ENCODE measurements around the gene PGP. TPM values are rescaled to one million over a fixed set of nuclear protein-coding genes. Genes with fewer than 3 reads are reported as not detected.

Gene PGP
- total RNA-seq, 1 donor from 2014 or later = 26.1 TPM

DNA sequence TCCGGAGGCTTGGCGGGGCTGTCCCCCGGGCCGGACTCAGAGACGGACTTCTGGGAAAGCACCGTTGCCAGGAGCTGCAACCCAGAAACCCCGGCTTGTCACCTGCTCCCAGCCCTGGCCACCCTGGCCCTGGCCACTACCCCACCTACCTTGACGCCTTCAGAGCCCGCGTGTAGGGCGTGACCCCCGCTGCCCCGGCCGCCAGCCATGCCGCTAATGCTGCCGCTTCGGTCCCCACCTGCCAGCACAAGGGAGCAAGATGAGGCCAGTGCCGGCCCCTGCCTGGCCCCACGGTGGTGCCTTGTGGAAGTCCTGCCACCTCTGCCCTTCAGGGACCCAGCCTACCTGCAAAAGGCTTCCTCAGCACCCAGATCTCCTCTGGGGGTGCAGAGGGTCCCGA, 29.7 kb downstream of the PGP start:
- intact Hi-C loops (cut with micrococcal nuclease) = no loop called here

DNA sequence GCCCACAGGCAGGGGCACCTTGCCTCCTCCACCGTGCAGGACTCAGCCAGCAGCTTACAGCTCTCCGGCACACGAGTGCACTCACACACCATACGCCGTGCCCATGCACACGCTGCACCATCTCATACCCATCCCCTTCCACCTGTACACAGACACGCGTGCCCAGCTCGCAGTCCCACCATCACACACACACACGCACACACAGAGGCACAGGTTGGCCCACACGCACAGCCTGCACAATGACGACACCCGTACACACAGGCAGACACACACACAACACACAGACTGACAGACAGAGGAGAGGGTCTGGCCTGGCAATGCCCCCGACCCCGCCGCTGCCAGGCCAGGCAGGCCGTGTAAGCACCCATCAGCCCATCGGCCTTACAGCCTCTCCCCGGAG, 30.3 kb downstream of the PGP start:
- intact Hi-C loops (cut with micrococcal nuclease) = no loop called here

DNA sequence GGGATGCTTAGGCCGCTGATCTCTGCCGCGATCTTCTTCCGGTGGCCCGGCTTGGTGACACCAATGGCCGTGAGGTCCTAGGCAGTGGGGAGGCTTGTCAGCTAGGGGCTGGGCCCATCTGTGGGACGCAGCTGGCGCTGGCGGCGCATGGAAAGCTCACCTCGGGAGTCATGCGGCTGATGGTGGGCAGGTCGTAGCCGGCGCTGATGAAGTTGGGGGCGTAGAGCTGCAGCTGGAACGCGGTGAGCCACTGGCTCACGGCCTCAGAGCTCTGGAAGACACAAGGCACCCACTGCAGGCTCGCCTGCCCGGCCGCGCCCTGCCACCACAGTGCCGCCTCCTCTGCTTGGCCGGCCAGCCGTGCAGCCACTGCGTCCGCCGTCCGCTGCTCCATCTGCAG, 31.0 kb downstream of the PGP start:
- intact Hi-C loops (cut with micrococcal nuclease) = no loop called here

DNA sequence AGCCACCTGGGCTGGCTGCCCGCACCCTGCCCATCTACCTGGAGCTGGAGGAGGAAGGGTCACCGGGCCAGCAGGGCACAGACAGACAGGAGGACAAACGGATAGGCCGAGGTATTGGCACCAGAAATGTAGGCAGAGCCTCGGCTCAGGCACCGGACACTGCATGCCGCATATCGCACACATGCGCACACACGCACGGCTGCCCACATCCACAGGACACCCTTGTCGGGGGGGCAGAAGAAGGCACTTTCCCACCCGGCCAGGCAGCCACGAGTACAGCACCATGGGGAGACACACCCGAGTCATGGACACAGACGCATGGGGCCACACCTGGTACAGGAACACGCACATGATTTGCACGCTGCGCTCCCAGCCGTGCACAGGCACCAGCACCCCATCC, 32.7 kb downstream of the PGP start:
- intact Hi-C loops (cut with micrococcal nuclease) = no loop called here

DNA sequence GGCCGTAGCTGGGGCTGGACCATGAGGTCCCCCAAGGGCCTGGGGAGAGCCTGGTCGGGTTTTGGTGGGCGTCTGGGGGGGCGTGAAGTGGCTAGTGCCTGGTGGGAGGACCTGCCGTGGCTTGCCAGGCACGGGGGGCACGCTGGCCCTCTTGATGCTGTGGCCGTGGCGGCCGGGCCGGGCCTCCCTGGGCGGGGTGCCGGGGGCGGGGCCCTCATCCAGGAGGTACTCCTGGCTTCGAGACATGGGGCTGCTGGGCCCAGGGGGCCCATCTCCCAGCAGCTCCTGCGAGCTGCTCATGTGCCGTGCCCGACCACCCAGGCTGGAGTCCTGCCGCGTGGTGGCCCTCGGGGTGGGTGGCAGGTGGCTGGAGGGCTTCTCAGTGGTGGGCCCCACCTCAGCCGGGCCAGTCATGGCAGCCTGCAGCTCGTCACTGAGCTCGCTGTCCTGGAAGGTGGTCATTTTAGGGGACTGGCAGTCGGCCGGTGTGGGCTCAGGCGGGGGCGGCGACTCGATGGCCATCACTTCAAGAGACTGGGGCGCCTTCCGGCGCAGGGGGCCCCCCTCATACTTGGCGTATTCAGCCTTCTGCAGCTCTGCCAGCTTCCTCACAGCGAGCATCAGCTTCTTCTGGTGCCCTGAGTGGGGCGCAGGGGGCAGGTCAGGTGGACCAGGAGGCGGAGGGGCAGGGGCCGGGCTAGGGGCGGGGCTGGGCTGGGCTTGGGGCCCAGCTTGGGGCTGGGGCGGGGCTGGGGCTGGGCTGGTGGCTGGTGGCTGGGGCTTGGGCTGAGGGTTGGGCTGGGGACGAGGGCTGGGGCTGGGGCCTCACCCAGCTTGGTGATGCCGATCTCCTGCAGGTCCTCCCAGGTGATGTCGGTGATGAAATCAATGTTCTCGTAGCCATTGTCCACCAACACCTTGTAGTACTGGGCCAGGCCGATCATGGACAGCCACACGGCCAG, 33.4 kb downstream of the PGP start:
- intact Hi-C loops (cut with micrococcal nuclease) = no loop called here

DNA sequence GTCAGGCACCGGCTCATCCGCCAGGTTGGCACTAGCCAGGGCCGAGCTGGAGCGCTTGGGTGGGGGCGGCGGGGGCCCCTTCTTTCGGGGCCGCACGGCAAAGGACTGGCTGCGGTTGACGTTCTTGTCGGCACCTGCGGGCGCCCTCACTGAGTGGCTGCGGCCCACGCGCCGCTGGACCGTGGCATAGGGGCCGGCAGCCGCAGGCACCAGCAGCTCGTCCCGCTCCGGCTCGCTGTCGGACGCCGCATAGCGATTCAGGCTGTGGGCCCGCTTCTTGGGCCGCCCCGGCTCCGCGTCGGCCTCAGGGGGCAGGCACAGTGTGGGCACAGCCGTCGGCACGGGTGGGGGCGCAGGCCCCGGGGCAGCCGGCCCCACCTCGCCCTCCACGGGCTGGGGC, 34.2 kb downstream of the PGP start:
- intact Hi-C loops (cut with micrococcal nuclease) = no loop called here

DNA sequence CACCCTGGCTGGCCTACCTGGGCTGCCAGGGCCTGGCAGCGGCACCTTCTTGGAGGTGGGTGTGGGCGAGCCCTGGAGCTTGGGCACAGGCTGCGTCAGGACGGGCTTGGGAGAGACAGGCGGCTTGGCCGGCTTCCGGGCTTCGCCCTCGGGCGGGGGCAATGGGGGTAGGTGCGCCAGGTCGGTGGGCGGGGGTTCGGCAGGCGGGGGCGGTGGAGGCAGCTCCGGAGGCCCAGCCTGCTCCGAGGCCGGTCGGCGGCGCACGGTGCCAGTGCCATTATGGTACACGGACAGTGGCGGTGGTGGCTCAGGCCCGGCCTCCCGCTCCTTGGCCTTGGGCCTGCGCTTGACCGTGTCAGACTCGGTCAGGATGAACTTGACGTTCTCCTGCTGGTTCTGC, 35.1 kb downstream of the PGP start:
- intact Hi-C loops (cut with micrococcal nuclease) = no loop called here

DNA sequence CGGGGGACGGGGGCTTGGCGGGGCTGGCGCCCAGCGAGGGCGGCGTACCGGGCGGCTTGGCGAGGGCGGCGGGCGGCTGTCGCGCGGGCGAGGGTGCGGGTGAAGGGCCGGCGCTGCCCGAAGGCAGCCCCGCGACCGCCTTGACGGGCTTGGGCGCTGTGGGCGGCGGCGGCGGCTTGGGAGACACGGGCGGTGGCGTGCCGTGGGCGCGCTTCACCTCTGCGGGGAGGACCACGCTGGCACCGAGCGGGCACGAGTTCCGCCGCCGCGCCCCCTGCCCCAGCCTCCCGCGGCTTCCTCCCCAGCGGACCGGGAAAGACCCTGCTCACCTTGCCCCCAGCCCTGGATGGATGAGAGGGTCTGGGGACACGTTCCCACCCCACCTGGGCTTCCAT, 35.5 kb downstream of the PGP start:
- intact Hi-C loops (cut with micrococcal nuclease) = no loop called here

DNA sequence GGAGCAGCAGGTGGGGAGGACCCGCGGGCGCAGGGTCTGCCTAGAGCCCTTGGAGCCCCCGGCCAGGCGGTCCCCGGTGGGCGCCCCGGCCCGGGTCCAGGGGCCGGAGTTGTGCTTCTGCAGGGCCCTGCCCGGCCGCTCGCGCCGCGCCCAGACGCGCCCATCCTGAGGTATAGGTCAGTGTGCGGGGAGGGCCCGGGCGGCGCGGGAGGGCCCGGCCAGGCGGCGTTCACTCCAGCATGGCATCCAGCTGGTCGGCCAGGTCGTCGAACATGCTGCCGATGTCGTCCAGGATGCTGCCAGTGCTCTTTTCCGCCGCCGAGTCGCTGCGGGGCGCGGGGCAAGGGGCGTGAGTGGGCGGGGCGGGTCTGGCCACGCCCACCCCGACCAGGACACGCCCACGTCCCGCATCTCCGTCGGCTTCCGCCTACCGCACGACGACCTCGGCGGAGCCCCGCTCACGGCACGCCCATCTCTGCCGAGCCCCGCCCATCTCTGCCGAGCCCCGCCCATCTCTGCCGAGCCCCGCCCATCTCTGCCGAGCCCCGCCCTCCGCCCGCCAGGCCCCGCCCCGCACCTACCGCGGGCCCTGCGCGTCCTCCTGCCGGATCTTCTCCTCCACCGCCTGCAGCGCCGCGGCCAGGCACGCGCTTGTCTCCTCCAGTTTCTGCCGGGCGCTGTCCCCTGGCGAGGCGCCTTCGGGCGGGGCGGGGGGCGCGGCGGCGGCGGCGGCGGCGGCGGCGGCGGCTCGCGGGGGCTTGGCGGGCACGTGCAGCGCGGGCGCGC, 36.1 kb downstream of the PGP start:
- intact Hi-C loops (cut with micrococcal nuclease) = no loop called here

DNA sequence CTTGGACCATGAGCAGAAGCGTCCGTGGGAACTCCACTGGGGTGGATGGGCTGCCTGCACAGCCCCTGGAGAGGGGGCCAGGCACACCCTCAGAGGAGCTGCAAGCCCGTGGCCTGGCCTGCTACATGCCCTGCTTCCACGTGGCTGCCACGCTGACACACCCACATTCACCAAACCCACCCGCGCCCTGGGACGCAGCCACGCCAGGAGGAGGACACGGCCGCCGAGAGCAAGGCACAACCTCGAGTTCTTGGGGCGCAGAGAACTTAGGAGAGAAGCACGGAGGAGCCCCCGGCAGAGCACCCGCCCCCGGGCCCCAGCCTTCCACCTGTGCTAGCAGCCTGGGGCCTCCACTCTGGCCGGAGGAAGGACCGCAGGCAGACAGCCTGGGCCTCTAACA, 37.1 kb downstream of the PGP start:
- intact Hi-C loops (cut with micrococcal nuclease) = no loop called here

DNA sequence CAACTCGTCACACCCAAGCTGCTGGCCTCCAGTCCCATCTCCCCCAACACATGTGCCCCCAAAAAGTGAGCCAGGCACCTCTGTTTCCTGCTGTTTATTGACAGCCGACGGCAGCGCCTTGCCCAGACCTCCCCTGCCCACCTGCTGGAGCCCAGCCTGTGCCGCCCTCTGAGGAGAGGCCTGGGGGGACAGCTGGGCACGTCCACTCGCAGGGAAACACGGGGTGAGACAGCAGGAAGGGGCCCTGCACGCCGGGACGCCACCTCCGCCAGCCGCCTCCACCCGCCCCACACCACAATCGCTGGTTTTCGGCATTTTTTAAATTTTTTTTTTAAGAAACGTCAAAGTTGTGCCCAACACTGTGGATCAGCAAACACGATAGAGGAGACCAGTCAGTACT, 37.5 kb downstream of the PGP start:
- intact Hi-C loops (cut with micrococcal nuclease) = no loop called here

DNA sequence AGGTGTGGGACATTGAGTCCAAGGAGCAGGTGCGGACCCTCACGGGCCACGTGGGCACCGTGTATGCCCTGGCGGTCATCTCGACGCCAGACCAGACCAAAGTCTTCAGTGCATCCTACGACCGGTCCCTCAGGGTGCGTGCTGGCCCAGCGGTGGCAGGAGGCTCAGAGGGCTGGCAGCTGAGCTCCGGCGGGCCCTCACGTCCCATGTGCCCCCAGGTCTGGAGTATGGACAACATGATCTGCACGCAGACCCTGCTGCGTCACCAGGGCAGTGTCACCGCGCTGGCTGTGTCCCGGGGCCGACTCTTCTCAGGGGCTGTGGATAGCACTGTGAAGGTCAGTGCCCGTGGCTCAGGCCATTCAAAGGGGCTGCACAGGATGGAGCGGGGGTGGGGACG, 38.6 kb downstream of the PGP start:
- intact Hi-C loops (cut with micrococcal nuclease) = no loop called here

DNA sequence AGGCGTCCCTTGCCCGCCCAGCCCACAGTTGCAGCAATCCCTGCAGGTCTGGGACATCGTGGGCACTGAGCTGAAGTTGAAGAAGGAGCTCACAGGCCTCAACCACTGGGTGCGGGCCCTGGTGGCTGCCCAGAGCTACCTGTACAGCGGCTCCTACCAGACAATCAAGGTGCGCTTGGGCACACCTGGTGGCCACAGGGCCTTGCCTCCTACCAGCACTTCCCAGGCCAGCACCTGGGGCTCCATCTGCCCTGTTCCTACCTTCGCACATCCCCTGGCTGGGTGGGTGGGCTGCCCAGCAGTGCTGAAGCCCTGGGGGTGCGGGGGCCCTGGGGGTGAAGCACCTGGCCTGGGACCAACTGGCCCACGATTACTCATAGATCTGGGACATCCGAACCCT, 39.2 kb downstream of the PGP start:
- intact Hi-C loops (cut with micrococcal nuclease) = no loop called here

DNA sequence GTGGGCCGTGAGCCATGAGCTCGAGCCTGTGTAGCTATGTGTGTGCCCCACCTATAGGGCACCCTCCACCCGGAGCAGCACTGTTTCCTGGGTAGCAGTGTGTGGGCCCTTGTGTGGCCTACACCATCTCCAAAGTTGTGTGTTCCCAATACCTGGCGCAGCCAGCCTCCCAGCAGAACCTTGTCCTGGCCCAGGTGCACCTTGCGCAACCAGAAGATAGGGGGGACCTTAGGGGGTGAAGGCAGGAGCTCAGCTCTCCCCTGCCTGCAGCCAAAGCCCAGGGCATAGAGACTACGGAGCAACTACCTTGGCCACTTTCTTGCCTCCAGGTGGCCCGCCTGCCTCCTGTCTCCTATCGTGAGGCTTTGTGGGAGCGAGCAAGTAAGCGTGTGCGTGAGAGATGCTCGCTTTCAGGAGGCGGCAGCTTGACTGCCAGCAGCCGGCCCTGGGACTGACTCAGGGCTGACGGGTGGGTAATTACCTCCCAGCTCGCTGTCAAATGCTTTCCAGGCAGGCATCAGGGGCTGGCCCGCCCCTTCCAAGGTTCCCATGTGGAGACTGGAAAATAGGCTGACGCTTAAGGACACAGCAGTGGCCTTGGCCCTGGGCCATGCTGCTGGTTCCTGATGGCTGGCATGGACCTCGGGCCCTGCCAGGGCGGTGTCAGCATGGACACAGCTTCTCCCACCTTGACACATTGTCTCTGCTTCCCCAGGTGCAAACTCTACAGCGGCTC, 40.1 kb downstream of the PGP start:
- intact Hi-C loops (cut with micrococcal nuclease) = no loop called here

DNA sequence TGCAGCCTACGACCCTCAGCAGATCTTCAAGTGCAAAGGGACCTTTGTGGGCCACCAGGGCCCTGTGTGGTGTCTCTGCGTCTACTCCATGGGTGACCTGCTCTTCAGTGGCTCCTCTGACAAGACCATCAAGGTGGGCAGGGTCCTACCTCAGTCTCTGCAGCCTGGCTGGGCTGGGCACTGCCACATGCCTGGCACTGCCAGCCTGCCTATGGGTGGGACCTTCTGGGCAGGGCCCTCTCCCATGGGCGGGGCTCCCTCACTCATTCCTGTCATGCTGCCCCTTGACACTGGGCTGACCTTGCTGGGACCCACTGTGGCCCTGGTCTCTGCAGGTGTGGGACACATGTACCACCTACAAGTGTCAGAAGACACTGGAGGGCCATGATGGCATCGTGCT, 40.7 kb downstream of the PGP start:
- intact Hi-C loops (cut with micrococcal nuclease) = no loop called here

DNA sequence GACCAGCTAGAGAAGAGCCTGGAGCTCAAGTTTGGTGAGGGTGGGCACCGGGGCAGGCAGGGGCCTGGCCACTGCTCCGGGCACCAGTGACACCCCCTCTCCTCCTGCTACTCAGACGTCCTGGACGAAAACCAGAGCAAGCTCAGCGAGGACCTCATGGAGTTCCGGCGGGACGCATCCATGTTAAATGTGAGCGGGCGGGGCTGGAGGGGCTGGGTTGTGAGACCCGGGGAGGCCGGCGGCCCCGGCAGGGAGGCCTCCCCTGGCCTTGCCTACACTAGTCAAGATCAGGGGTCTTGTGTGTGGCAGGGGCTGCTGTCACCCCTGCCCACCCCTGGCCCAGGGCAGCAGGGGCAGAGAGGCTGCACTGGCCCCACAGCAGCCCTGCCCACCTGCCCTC, 41.3 kb downstream of the PGP start:
- intact Hi-C loops (cut with micrococcal nuclease) = no loop called here

DNA sequence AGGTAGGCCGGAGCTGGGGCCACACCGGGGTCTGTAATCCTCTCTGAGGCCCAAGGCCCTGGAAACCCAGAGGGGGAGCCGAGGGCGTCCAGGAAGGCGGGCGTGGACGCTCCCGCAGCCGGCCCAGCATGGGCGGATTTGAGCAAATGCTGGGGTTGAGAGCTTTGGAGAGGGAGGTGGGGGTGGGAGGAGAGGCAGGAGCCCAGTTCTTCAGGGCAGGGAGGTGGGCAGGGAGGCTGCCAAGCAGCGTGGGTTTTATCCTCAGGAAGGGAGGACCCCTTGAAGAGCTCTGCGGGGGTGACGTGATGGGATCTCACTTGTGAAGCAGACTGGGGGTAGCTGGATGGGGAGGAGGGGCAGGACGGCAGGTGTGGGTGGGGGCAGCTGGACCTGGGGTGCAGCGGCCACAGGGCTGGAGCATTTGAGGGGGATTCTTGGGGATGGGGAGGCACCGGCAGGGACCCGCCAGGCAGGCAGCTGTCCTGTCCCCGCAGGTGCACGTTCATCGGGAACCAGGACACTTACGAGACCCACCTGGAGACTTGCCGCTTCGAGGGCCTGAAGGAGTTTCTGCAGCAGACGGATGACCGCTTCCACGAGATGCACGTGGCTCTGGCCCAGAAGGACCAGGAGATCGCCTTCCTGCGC, 41.8 kb downstream of the PGP start:
- intact Hi-C loops (cut with micrococcal nuclease) = no loop called here

DNA sequence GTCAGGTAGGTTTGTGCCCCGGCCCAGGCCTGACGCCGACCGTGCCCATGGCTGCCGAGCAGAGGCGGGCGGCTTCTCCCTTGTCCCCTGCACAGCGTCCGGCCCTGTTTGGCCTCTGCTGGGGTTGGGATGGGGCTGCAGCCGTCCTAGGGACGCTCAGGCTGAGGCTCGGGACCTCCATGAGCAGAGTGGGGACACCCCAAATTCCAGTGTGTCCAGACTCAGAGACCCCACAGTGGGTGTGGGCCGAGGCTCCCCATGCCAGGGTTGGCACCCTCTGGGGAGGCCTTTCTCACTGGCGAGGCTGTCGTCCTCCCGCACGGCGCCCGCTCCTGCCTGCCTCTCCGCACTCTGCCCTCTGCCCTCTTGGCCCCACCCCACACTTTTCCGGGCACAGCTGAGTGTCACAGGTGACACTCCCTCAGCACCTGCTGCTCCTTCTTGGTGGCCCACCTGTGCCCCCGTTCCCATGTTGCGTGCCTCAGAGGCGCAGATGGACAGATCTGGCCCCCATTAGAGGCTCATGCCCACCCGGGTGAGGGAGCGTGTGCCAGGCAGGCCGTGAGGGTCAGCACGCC, 43.0 kb downstream of the PGP start:
- intact Hi-C loops (cut with micrococcal nuclease) = no loop called here

DNA sequence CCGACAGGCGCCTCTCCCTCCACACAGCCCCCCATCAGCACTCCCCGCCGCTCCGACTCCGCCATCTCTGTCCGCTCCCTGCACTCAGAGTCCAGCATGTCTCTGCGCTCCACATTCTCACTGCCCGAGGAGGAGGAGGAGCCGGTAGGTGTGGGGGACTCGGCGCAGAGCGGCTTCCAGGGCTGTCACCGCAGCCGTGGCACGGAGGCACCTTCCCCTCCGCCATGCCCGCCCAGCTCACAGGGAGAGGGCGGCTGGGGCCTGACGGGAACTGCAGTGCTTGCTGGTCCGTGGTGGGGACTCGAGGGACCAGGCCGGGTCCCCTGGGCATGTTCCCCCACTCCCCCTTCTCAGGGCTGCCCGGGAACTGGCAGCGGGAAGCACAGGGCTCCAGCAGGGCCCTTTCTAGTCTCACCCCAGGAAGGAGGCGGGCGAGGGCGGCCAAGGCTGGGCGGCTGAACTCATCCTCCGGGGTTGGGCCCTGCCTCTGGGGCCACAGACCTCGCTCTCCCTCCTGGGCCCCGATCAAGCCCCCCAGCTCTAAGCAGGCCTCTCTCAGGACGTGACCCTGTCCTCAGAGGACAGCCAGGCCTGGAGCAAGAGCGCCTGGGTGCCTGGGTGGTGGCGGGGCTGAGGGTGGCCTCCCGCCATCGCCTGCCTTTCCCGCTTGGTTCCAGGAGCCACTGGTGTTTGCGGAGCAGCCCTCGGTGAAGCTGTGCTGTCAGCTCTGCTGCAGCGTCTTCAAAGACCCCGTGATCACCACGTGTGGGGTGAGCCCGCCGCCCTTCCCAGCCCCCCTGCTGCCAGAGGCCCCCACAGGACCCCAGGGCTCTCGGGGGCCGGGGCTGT, 43.8 kb downstream of the PGP start:
- intact Hi-C loops (cut with micrococcal nuclease) = no loop called here

DNA sequence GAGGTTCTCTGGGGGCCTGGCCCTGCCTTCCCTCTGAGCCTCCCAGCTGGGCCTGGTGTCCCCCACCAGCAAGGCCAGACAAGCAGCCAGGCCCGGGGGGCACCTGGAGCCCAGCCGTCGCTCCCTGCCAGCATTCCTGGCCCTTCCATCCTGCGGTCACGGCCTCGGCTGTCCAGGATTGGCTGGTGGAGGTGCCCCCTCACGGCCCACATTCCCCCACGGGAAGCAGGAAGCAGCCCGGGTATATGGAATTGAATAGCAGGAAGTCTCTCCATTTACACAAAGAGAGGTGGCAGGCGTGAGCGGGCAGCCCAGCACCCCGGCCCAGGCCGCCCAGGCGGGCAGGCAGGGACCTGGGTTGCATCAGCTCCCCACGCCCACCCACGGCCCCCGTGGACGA, 44.6 kb downstream of the PGP start:
- intact Hi-C loops (cut with micrococcal nuclease) = no loop called here

Measured in T-helper 2 cell treated with Interferon-gamma antibody and Interleukin-4, amounts not matched to agents 100 ng/mL and 5 ng/mL, for 36 hours (primary cell).